ENCODE results near the gene ZSWIM4. TPM values are rescaled to one million over a fixed set of nuclear protein-coding genes. Genes with fewer than 3 reads are reported as not detected.
"Not testable (repeated sequence)": the region's sequence is repeated elsewhere in the genome, so short reads cannot be mapped to it uniquely, and the experiment has no call there.

ZSWIM4 gene
- total RNA-seq, 2 experiments from 2014 or later = 5.0 to 10.8 TPM

GRCh38 chr19:13849991-13850909, 55.0 kb downstream of the ZSWIM4 start:
- POLR2A ChIA-PET = no interaction called here

DNA sequence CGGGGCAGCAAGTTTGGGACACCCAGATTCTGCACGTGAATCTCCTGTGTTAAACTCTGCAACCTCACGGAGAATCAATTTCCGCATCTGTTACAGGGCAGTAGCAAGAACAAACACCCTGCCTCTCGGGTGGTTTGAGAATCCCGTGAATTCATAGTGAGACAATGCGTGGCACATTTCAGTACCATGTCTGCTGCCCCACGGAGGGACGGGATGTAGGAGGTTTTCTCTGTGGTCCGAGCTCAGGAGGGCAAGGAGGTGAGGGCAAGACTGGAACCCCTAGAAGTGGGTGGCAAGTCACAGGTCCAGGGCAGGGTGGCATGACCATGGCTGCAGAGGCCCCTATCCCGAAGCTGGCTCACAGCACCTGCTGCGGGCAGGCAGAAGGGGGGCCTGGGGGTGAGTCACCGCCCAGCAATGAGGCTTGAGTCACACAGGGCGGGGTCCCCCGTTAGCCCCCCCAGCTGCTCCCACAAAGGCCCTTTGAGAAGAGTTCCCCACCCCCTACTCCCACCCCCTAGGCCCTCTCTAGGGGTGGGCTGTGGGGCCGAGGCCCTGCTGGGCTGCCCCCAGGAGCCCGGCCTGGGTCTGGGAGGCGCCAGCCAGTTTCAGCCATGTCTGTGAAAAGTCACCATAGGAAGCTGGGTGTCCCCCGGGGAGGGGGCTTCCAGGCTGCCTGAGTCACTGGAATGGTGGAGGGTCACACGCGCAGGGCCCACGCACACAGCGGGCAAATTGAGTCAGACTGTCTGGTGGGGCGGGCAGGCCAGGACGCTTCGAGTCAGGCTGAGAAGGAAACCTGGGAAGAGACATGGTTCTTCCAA, 55.9 kb downstream of the ZSWIM4 start:
- H3K4me2 ChIP-seq (ENCODE audit: low read length) = no peak overlapping the region
- H3K9me3 ChIP-seq (ENCODE audit: low read length) = no peaks in the 10 kb centered on the region
- ChIA-PET POLR2A (no interaction called here), CTCF (ENCODE audit: unreplicated experiment) (no interaction called here)
- TF ChIP-seq CTCF (conservative IDR thresholded peaks at IDR 0.05; ENCODE audit: low read length) (no peak), EZH2phosphoT487 (IDR thresholded peaks at IDR 0.05; ENCODE audit: borderline replicate concordance, low read depth, low read length) (no peak)
- intact Hi-C loops (cut with micrococcal nuclease; ENCODE audit: unreplicated experiment) = no loop called here
- H2AFZ ChIP-seq (ENCODE audit: low read length) = no peak overlapping the region
- no peak for DNase-seq (ENCODE audit: low spot score)
- no peaks in the 10 kb centered on the region for H3K36me3 ChIP-seq (ENCODE audit: insufficient read depth, low read length)
- no peaks in the 10 kb centered on the region for H3K79me2 ChIP-seq (ENCODE audit: insufficient read depth, low read depth, low read length)
- H3K4me3 ChIP-seq (ENCODE audit: low read depth, low read length, poor library complexity, severe bottlenecking) = no peak overlapping the region
- H4K20me1 ChIP-seq (ENCODE audit: insufficient read depth, low read length) = no peaks in the 10 kb centered on the region
- H3K4me1 ChIP-seq (ENCODE audit: insufficient read depth, low read length, poor library complexity, severe bottlenecking) = peaks cover 20% of the 10 kb centered on the region
- no peak overlapping the region for H3K27ac ChIP-seq (ENCODE audit: low read depth, low read length, poor library complexity, severe bottlenecking)
- H3K9me2 ChIP-seq (ENCODE audit: insufficient read depth, low read length) = no peaks in the 10 kb centered on the region
- no TSS peak for BruUV-seq (replicated peaks)

More at GRCh38 chr19:13849991-13850909, 55.0 kb downstream of the ZSWIM4 start:
- Histone ChIP-seq H3K27ac (ENCODE audit: low read depth, low read length, poor library complexity, severe bottlenecking) (no peak overlapping the region), H3K9me2 (ENCODE audit: insufficient read depth, low read length) (no peaks in the 10 kb centered on the region), H3K36me3 (ENCODE audit: insufficient read depth, low read length) (no peaks in the 10 kb centered on the region), H3K79me2 (ENCODE audit: insufficient read depth, low read depth, low read length) (no peaks in the 10 kb centered on the region), H3K4me3 (ENCODE audit: low read depth, low read length, poor library complexity, severe bottlenecking) (no peak overlapping the region), H2AFZ (ENCODE audit: low read length) (no peak overlapping the region), H3K9me3 (ENCODE audit: low read length) (no peaks in the 10 kb centered on the region), H4K20me1 (ENCODE audit: insufficient read depth, low read length) (no peaks in the 10 kb centered on the region), H3K4me1 (ENCODE audit: insufficient read depth, low read length, poor library complexity, severe bottlenecking) (peaks cover 26% of the 10 kb centered on the region), H3K4me2 (ENCODE audit: low read length) (no peak overlapping the region)
- BruUV-seq (replicated peaks) = no TSS peak
- TF ChIP-seq CTCF (conservative IDR thresholded peaks at IDR 0.05; ENCODE audit: low read length) (no peak), EZH2phosphoT487 (IDR thresholded peaks at IDR 0.05; ENCODE audit: borderline replicate concordance, low read depth, low read length) (no peak)
- intact Hi-C loops (cut with micrococcal nuclease; ENCODE audit: unreplicated experiment) = no loop called here
- CTCF ChIA-PET (ENCODE audit: unreplicated experiment) = no interaction called here
- no peak for DNase-seq (ENCODE audit: low spot score)

GRCh38 chr19:13851734-13852114, 56.5 kb downstream of the ZSWIM4 start:
- BruUV-seq (replicated peaks) = not testable (repeated sequence)

GRCh38 chr19:13852171-13852707, 57.0 kb downstream of the ZSWIM4 start:
- BruUV-seq (replicated peaks); H3K27ac ChIP-seq (ENCODE audit: low read depth, low read length, poor library complexity, severe bottlenecking); H3K4me3 ChIP-seq (ENCODE audit: low read depth, low read length, poor library complexity, severe bottlenecking); H3K4me1 ChIP-seq (ENCODE audit: insufficient read depth, low read length, poor library complexity, severe bottlenecking); H3K9me3 ChIP-seq (ENCODE audit: low read length); CTCF ChIA-PET (ENCODE audit: unreplicated experiment); DNase-seq (ENCODE audit: low spot score); intact Hi-C loops (cut with micrococcal nuclease; ENCODE audit: unreplicated experiment); H3K4me2 ChIP-seq (ENCODE audit: low read length); H3K79me2 ChIP-seq (ENCODE audit: insufficient read depth, low read depth, low read length); H3K9me2 ChIP-seq (ENCODE audit: insufficient read depth, low read length); H2AFZ ChIP-seq (ENCODE audit: low read length); H3K36me3 ChIP-seq (ENCODE audit: insufficient read depth, low read length); H4K20me1 ChIP-seq (ENCODE audit: insufficient read depth, low read length): not testable (repeated sequence)
- POLR2A ChIA-PET = interaction anchor here (1.5 kb wide), 1 partner anchor 10 kb away, joined by 7 read pairs; no protein-coding TSS in a partner anchor

More at GRCh38 chr19:13851734-13852114, 56.5 kb downstream of the ZSWIM4 start:
- POLR2A ChIA-PET = interaction anchor here (1.5 kb wide), 1 partner anchor 10 kb away, joined by 7 read pairs; no protein-coding TSS in a partner anchor
- H3K9me2 ChIP-seq (ENCODE audit: insufficient read depth, low read length); H3K79me2 ChIP-seq (ENCODE audit: insufficient read depth, low read depth, low read length); DNase-seq (ENCODE audit: low spot score); CTCF ChIA-PET (ENCODE audit: unreplicated experiment); H3K36me3 ChIP-seq (ENCODE audit: insufficient read depth, low read length); H2AFZ ChIP-seq (ENCODE audit: low read length); H3K4me3 ChIP-seq (ENCODE audit: low read depth, low read length, poor library complexity, severe bottlenecking); H3K4me2 ChIP-seq (ENCODE audit: low read length); H3K27ac ChIP-seq (ENCODE audit: low read depth, low read length, poor library complexity, severe bottlenecking); H3K9me3 ChIP-seq (ENCODE audit: low read length); H4K20me1 ChIP-seq (ENCODE audit: insufficient read depth, low read length); intact Hi-C loops (cut with micrococcal nuclease; ENCODE audit: unreplicated experiment): not testable (repeated sequence)
- H3K4me1 ChIP-seq (ENCODE audit: insufficient read depth, low read length, poor library complexity, severe bottlenecking) = peaks cover 14% of the 10 kb centered on the region
